Measurements from ENCODE around the gene EIF3F.

EIF3F gene

GRCh38 chr11:8021920-8022319 is 34.8 kb downstream of the EIF3F start:
- no peak for DNase-seq (ENCODE audit: low read depth in 2 of 2)

GRCh38 chr11:8022876-8023275 is 35.7 kb downstream of the EIF3F start:
- DNase-seq (ENCODE audit: low read depth in 2 of 2), result no peak

GRCh38 chr11:8023831-8024555 is 36.9 kb downstream of the EIF3F start:
- DNase-seq (ENCODE audit: low read depth in 2 of 2), result no peak

- DNase-seq (ENCODE audit: low read depth in 2 of 2), result no peak
These were observed 38.0 kb downstream of the EIF3F start for GRCh38 chr11:8025123-8025522.

- no peak for DNase-seq (ENCODE audit: low read depth in 2 of 2)
These were observed 38.7 kb downstream of the EIF3F start for GRCh38 chr11:8025816-8026215.

GRCh38 chr11:8026982-8027381 is 39.8 kb downstream of the EIF3F start:
- DNase-seq (ENCODE audit: low read depth in 2 of 2), result no peak

GRCh38 chr11:8028766-8029165 is 41.6 kb downstream of the EIF3F start:
- DNase-seq (ENCODE audit: low read depth in 2 of 2), result no peak

- no peak for DNase-seq (ENCODE audit: low read depth in 2 of 2)
These were observed 43.5 kb downstream of the EIF3F start for GRCh38 chr11:8030526-8031247.

- DNase-seq (ENCODE audit: low read depth in 2 of 2), result no peak
These were observed 44.3 kb downstream of the EIF3F start for GRCh38 chr11:8031248-8032115.

- no peak for DNase-seq (ENCODE audit: low read depth in 2 of 2)
These were observed 45.0 kb downstream of the EIF3F start for GRCh38 chr11:8032122-8032521.

- DNase-seq (ENCODE audit: low read depth in 2 of 2), result no peak
These were observed 45.6 kb downstream of the EIF3F start for GRCh38 chr11:8032576-8033304.

GRCh38 chr11:8033305-8034105 is 46.4 kb downstream of the EIF3F start:
- DNase-seq (ENCODE audit: low read depth in 2 of 2), result peak in 1 of 2 donors; percentile 30

- no peak for DNase-seq (ENCODE audit: low read depth in 2 of 2)
These were observed 47.0 kb downstream of the EIF3F start for GRCh38 chr11:8034106-8034585.

- no peak for DNase-seq (ENCODE audit: low read depth in 2 of 2)
These were observed 47.6 kb downstream of the EIF3F start for GRCh38 chr11:8034604-8035190.

- no peak for DNase-seq (ENCODE audit: low read depth in 2 of 2)
These were observed 48.2 kb downstream of the EIF3F start for GRCh38 chr11:8035200-8035855.

- no peak for DNase-seq (ENCODE audit: low read depth in 2 of 2)
These were observed 49.1 kb downstream of the EIF3F start for GRCh38 chr11:8036002-8036802.

GRCh38 chr11:8036986-8037385 is 49.8 kb downstream of the EIF3F start:
- no peak for DNase-seq (ENCODE audit: low read depth in 2 of 2)

GRCh38 chr11:8038393-8038792 is 51.3 kb downstream of the EIF3F start:
- no peak for DNase-seq (ENCODE audit: low read depth in 2 of 2)

All from stimulated activated CD8-positive, alpha-beta memory T cell treated with anti-CD3 and anti-CD28 coated beads, Interleukin-2, amount 100 ng/mL, for 1 hour (primary cell).